GM21423 (cell line): ENCODE results near the gene CAMK1D.

ENCODE experiments used
- ATAC-seq: cut with Tn5 transposase; IDR thresholded peaks from one replicate; pipeline ENCODE4 v1.9.1; 2021; ENCODE audit warnings: mild to moderate bottlenecking, moderate library complexity; ENCODE audit not compliant: unreplicated experiment

Gene CAMK1D

GRCh38 chr10:12833451-12833850 lies 484.1 kb downstream of the CAMK1D start:
- ATAC-seq = no peak

- ATAC-seq = no peak
Observed at GRCh38 chr10:12834116-12834665, 484.8 kb downstream of the CAMK1D start.

GRCh38 chr10:12834721-12835120 lies 485.4 kb downstream of the CAMK1D start:
- ATAC-seq = no peak

GRCh38 chr10:12835709-12836108 lies 486.4 kb downstream of the CAMK1D start:
- no peak for ATAC-seq

- ATAC-seq = no peak
Observed at GRCh38 chr10:12838366-12838765, 489.0 kb downstream of the CAMK1D start.

- ATAC-seq = no peak
Observed at GRCh38 chr10:12838995-12839927, 489.9 kb downstream of the CAMK1D start.

- ATAC-seq = no peak
Observed at GRCh38 chr10:12839941-12840611, 490.7 kb downstream of the CAMK1D start.

GRCh38 chr10:12841426-12841825 lies 492.1 kb downstream of the CAMK1D start:
- no peak for ATAC-seq

GRCh38 chr10:12841826-12842225 lies 492.5 kb downstream of the CAMK1D start:
- ATAC-seq = no peak

- ATAC-seq = no peak
Observed at GRCh38 chr10:12842310-12842709, 493.0 kb downstream of the CAMK1D start.

- no peak for ATAC-seq
Observed at GRCh38 chr10:12843296-12843945, 494.1 kb downstream of the CAMK1D start.

GRCh38 chr10:12844811-12845483 lies 495.6 kb downstream of the CAMK1D start:
- no peak for ATAC-seq

- ATAC-seq = no peak
Observed at GRCh38 chr10:12846718-12847117, 497.4 kb downstream of the CAMK1D start.

GRCh38 chr10:12847361-12847975 lies 498.1 kb downstream of the CAMK1D start:
- no peak for ATAC-seq

GRCh38 chr10:12848439-12849173 lies 499.3 kb downstream of the CAMK1D start:
- no peak for ATAC-seq

- ATAC-seq = no peak
Observed at GRCh38 chr10:12849319-12850181, 500.2 kb downstream of the CAMK1D start.

GRCh38 chr10:12852687-12853086 lies 503.3 kb downstream of the CAMK1D start:
- ATAC-seq = no peak

- no peak for ATAC-seq
Observed at GRCh38 chr10:12854988-12855387, 505.6 kb downstream of the CAMK1D start.

GRCh38 chr10:12862459-12862858 lies 513.1 kb downstream of the CAMK1D start:
- ATAC-seq = no peak
